A673 (cell line): ENCODE results near the gene ANO2. TPM values are rescaled to one million over a fixed set of nuclear protein-coding genes. Genes with fewer than 3 reads are reported as not detected.

ENCODE experiments used
- BruUV-seq: library from RNA; stranded (reverse); fragments of 400-500 nt; replicated peaks from 2 replicates; lab custom pipeline; 2021; lab: Mats Ljungman, UMichigan
- CTCF ChIA-PET: fragments of 300-600 bp; sonication (Branson Sonifier 250); formaldehyde crosslinking; loops from one replicate; lab custom pipeline; 2022; ENCODE audit warnings: antibody characterized with exemption; lab: Charles Lee
- POLR2A ChIA-PET: fragments of 300-600 bp; sonication (Branson Sonifier 250); formaldehyde crosslinking; loops from one replicate; lab custom pipeline; 2022; ENCODE audit warnings: antibody characterized with exemption; ENCODE audit not compliant: low non-redundant PET; lab: Charles Lee
- DNase-seq: peaks from one replicate; pipeline ENCODE4 v3.0.0-alpha.2; 2015; ENCODE audit warnings: low spot score
- H3K27ac ChIP-seq: fragments of 200-600 bp; sonication (generic); 2 replicates; pipeline ENCODE4 v1.5.1; 2016; ENCODE audit warnings: mixed run types, low read depth, mild to moderate bottlenecking, mixed read lengths, antibody characterized with exemption, low read length; ENCODE audit not compliant: poor library complexity, severe bottlenecking
- H3K27me3 ChIP-seq: fragments of 200-600 bp; sonication (generic); replicated peaks from 2 replicates; pipeline ENCODE4 v1.6.1; 2017; ENCODE audit warnings: mixed run types, low read depth, mild to moderate bottlenecking, mixed read lengths, antibody characterized with exemption, low read length; ENCODE audit not compliant: insufficient read depth, poor library complexity
- H3K36me3 ChIP-seq: fragments of 200-600 bp; sonication (generic); 2 replicates; pipeline ENCODE4 v1.6.1; 2016; ENCODE audit warnings: mixed run types, mild to moderate bottlenecking, mixed read lengths, antibody characterized with exemption, low read length; ENCODE audit not compliant: insufficient read depth, poor library complexity, severe bottlenecking
- H3K4me1 ChIP-seq: fragments of 200-600 bp; sonication (generic); 2 replicates; pipeline ENCODE4 v1.6.1; 2017; ENCODE audit warnings: mixed run types, mild to moderate bottlenecking, mixed read lengths, antibody characterized with exemption, low read length; ENCODE audit not compliant: insufficient read depth, poor library complexity, severe bottlenecking
- H3K4me3 ChIP-seq: fragments of 200-600 bp; sonication (generic); 2 replicates; pipeline ENCODE4 v1.5.1; 2016; ENCODE audit warnings: low read depth, mixed run types, mild to moderate bottlenecking, mixed read lengths, low read length; ENCODE audit not compliant: poor library complexity, severe bottlenecking
- H3K9me3 ChIP-seq: fragments of 200-600 bp; sonication (generic); 2 replicates; pipeline ENCODE4 v1.6.1; 2016; ENCODE audit warnings: mixed run types, low read depth, mild to moderate bottlenecking, mixed read lengths, antibody characterized with exemption, low read length; ENCODE audit not compliant: poor library complexity, severe bottlenecking
- CTCF ChIP-seq: fragments of 300-800, 200-600 bp; sonication (generic); conservative IDR thresholded peaks from 2 replicates; pipeline ENCODE4 v1.5.1; 2017; ENCODE audit warnings: low read depth, mild to moderate bottlenecking, antibody characterized with exemption, low read length, moderate library complexity, mixed read lengths
- EZH2 ChIP-seq: fragments of 200-600 bp; sonication (generic); IDR thresholded peaks from 2 replicates; pipeline ENCODE4 v1.6.1; 2017; ENCODE audit warnings: borderline replicate concordance, low read depth, mild to moderate bottlenecking, mixed read lengths, antibody characterized with exemption, low read length; ENCODE audit not compliant: poor library complexity, severe bottlenecking
- intact Hi-C: fragments of 100-400 bp; cut with micrococcal nuclease; formaldehyde crosslinking; loops from one replicate; pipeline ENCODE4 v1.10.0; 2022; ENCODE audit not compliant: unreplicated experiment
- total RNA-seq: library from RNA; stranded (reverse); gene quantifications from 2 replicates; pipeline ENCODE4 v1.2.3, GENCODE V29; 2021

ANO2 gene
- total RNA-seq, 1 experiment from 2014 or later = not detected

DNA sequence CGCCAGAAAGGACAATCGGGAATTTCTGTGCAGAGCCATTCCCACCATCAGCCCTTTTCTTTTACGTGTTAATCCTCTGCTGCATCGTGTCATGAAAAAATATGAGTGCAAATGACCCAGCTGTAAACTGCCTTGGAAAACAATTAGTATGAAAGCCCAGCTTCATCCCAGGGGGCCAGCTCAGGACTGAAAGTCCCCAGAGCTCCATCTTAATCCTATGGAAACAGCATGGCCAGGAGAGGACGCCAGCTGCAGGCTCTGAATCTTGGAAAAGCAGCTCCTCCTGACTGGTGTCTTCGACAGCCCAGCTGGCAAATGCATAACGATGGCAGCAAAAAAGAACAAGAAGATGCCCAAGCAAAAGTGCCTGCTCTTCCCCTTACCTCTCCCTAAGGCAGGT lies 321.6 kb downstream of the ANO2 start:
- ChIA-PET POLR2A (no interaction called here), CTCF (no interaction called here)
- no peak overlapping the region for H3K27ac ChIP-seq
- peaks cover 5% of the 10 kb centered on the region for H3K27me3 ChIP-seq
- no peaks in the 10 kb centered on the region for H3K4me1 ChIP-seq
- intact Hi-C loops = no loop called here
- H3K9me3 ChIP-seq = no peaks in the 10 kb centered on the region
- no peak for DNase-seq
- no peak overlapping the region for H3K4me3 ChIP-seq
- no peaks in the 10 kb centered on the region for H3K36me3 ChIP-seq
- no TSS peak for BruUV-seq
- TF ChIP-seq CTCF (no peak), EZH2 (no peak)

GRCh38 chr12:5622280-5622679 lies 322.8 kb downstream of the ANO2 start:
- peaks cover 4% of the 10 kb centered on the region for H3K27me3 ChIP-seq
- no peak overlapping the region for H3K4me3 ChIP-seq
- no peaks in the 10 kb centered on the region for H3K9me3 ChIP-seq
- H3K4me1 ChIP-seq = no peaks in the 10 kb centered on the region
- POLR2A ChIA-PET = no interaction called here
- CTCF ChIA-PET = no interaction called here
- BruUV-seq = no TSS peak
- DNase-seq = no peak
- no peaks in the 10 kb centered on the region for H3K36me3 ChIP-seq
- intact Hi-C loops = no loop called here
- H3K27ac ChIP-seq = no peak overlapping the region
- TF ChIP-seq CTCF (no peak), EZH2 (no peak)

- ChIA-PET CTCF (no interaction called here), POLR2A (no interaction called here)
- Histone ChIP-seq H3K27ac (no peak overlapping the region), H3K4me1 (no peaks in the 10 kb centered on the region), H3K9me3 (no peaks in the 10 kb centered on the region), H3K36me3 (no peaks in the 10 kb centered on the region), H3K4me3 (no peak overlapping the region), H3K27me3 (peaks cover 4% of the 10 kb centered on the region)
- intact Hi-C loops = no loop called here
- no TSS peak for BruUV-seq
- TF ChIP-seq EZH2 (no peak), CTCF (no peak)
- DNase-seq = no peak
Measured at GRCh38 chr12:5621329-5621728, 323.7 kb downstream of the ANO2 start.
